ENCODE measurements around the gene MRPL34.

MRPL34 gene

DNA sequence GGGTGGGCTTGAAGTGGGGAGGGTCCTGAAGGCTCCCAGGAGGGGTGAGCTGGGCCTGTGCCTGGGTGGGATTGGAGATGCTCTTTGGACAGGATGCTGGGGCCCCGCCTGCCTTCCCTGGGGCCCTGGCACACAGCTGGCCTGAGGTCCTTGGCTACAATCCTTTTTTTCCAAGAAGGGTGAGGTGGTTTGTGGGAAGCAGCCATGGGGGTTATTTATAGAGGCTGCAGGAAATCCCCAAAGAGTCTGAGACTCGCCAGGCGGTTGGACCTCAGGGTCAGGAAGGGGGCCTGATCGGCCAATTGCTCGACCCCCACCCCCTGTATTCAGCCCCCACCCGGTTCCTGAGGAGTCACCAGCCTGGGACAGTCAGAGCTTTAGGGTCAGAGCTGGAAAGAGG, 41.7 kb downstream of the MRPL34 start:
- no peak for DNase-seq

DNA sequence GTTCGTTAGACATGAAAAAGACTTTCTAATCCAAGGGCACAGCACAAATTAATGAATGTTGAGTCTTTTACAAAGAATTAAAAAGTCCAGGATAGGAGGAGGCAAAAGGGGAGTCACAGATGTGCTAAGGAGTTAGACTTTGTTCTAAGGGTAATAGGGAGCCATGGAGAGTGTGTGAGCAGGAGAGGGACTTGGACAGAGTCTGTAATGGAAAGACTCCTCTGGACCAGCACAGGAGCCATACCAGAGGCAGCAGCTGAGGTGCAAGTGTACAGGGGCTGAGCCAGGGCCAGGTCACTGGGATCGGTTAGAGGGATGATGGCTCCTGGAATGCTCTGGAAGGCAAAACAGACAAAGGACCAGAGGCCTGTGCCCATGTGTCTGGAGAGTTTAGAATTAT, 42.2 kb downstream of the MRPL34 start:
- DNase-seq, result no peak

DNA sequence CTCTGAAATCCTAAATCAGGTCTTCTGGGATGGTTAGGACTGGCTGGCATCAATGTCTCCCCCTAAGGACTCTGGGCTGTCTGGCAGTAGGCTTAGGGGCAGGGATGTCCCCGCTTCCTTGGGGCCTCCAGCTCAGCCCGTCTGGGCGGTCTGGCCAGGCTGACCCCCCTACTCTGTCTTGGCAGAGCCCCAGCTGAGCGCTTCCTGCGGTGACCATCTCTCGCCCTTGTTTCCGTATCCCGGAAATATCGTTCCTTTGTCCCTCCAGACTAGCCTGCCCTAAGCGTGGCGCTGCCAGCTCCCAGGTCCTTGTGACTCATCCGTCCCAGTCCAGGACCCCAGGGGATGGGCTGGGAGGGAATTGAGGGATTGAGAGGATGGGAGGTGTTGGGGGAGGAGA, 43.0 kb downstream of the MRPL34 start:
- DNase-seq, result no peak

DNA sequence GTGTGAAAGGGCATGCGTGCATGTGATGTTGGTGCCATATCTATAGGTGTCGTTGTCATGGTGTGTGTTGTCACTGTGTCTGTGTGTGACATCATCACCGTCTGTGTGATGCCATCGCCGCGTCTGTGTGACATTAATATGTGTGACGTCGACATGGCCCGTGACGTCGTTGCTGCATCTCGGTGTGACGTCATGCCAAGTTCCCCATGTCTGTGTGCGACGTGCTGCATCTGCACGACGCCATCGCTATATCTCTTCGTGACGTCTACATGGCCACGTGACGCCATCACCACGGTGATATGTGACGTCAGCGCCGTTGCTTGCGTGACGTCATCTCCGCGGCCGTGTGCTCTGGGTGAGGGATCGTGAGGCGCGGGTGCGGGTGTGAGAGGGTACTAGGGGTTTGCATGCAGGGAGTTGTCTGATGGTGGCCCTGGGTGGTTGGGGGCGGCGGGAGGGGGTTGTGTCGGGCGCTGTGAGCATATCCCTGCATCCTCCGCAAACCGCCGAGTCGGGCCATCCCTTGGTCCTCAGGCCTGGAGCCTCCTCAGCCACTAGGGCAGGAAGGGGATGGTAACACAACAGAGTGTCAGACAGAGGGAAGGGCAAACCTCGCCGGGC, 46.3 kb downstream of the MRPL34 start:
- DNase-seq, result no peak

DNA sequence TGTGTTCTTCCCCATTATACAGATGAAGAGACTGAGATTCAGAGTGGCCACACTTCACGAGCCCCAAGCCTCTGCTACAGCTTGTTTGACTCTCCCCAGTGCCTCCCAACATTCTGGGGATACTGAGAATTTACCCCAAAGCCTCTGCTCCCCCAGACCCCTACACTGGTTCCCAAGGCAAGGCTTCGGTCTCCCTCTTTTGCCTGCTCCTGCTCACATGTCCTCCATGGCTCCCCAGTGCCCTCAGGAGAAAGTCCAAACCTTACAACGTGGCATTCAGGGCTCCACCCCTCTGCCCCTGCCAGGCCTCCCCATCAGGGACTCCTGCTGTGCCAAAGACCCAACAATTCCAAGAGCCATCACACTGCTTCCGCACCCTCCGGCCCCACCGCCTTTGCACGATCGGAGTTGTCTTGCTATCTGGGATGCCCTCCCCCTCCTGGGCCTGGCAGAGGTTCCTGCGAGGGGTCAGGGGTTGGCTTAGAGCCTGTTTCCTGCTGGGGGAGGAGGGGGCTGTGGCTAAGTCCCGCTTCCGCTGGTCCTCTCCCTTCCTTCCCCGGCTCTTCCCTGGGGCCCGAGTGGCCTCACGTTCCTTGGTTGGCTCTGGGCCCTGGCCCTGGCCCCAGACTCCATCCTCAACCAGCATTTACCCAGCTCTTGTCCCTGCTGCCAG, 47.1 kb downstream of the MRPL34 start:
- DNase-seq, result no peak

DNA sequence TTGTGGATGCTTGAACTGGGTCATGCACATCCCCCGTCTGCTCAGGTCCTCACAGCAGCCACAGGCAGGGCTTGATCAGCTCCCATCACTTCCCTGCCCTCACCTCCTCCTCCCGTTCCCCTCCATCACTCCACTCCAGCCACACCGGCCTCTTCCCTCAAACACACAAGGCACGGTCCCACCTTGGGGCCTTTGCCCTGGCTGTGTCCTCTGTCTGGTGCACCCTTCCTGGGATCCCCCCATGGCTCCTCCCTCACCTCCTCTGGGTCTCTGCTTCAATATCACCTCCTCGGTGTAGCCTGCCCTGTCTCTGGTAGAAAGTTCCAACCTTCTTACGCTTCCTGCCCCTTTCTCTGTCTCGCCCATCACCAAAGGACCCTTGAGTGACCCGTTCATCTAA, 47.7 kb downstream of the MRPL34 start:
- no peak for DNase-seq
